Stimulated activated CD4-positive, alpha-beta T cell treated with anti-CD3 and anti-CD28 coated beads, Interleukin-12 subunit alpha, Interleukin-12 subunit beta, amount 100 ng/mL, for 24 hours (primary cell): ENCODE data around the gene URI1.

ENCODE experiments used
- DNase-seq, 2 experiments: peaks; one replicate each; pipeline ENCODE4 v3.0.0-alpha.2; 2020; ENCODE audit warnings: low read depth in 2 of 2

Gene URI1

DNA sequence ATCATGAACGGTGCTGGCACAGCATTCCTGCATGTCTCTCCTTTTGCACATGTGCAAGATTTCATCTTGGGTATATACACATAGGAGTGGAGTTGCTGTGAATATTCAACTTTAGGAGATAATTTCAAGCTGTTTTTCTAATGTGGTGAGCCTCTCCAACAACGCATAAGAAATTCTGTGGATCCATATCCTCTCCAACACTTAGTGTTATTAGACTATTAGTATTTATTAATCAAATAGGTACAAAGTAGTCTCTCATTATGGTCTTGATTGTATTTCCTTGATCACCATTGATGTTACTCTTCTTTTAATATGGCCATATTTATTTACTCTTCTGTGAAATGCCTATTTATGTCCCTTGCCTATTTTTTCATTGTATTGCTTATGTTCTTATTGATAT is 114.5 kb downstream of the URI1 start:
- no peak for DNase-seq

DNA sequence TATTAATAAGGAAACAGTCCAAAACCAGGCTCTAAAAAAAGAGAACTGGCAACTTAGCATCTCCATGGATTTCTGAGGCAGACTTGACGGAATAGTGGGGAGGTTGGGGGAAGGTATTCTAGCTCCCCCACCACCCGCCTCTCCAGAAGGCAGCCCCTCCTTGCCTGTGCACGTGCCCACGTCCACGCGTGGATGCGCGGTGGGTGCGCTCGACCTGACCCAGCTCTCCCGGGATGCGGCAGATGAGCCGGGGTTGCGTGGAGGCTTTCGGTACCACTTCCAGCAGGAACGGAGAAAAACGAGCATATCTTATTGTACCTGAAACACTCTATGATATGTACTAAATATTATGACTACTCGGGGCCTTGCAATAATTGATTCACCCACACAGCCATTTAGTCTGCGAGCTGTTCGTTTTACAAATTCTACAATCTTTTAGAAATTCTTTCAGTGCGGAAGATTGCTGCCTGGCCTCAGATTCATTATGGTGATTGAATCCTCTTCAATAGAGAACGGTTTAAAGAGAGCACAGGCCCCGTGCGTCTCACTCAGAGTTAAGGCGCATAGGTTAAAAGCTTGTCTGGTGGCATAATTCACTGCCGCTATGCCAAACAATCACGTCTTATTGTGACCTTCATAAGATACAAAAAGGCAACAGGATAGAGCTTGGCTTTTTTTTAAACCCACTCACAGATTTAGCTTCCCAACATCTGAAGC is 117.9 kb downstream of the URI1 start:
- no peak for DNase-seq

DNA sequence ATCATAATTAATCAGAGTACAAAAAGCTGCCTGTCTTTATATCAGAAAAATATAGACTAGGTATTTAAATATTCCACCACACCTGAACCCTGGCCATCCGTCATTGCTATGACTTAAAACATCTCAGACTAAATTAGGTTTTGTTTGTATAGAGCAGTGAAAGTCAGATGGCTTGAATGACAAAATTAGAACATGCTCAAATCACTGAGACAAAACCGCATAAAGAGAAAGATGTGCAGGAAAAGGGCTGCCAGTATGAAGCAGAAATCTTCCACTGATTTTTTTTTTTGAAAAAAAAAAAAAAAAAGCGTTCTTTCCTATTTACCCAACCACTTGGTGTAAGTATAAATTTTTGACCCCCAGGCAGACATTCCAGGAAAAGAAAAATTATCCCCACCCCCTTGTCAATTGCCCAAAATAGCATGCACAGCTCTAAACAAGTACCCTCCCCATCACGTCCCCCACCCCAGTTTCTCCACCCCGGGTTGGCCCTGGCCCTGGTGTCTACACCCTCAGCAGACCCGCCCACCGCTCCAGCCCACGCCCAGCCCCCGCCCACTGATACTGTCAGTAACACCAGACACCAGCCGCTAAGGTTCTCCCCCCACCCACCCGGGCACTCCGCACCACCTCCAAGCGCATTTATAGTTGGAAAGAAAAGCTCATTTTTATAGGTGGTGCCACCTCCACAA is 118.6 kb downstream of the URI1 start:
- no peak for DNase-seq

DNA sequence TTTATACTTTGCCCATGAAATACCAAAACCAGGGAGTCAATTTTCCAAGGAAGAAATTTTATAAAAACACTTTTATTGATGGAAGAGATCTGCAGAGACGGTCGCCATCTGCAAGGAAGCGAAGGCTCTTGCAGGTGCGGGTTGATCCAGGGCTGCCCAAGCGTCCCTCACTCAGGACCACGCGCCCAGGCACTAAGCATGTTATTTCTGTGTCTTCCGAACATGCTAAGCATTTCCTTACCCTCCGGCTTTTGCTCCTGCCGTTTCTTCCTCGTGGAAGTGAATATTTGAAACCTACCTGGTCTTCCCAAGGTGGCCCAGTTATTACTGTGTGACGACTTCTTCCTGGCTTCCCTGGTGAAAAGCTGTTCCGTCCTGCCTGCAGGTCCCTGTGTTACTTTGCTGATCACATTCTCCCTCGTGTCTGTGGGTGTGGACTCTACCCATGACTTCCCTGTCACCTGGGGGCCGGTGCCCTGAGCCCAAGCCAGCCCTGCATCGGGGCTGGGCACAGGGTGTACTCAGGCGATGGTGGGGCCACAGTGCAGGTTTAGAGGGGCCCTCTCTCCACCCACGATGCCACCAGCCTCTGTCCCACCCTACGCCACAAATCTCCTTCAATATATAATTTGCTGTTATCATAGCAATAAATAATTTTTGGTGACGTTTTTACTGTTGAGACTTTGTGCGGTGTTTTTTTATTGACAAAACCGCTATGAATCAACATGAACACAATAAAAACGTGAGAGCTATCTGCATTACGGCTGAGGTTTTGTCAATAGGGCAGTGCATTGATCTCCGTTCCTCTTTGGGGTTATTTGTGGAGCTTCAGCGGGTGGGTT is 119.4 kb downstream of the URI1 start:
- no peak for DNase-seq

DNA sequence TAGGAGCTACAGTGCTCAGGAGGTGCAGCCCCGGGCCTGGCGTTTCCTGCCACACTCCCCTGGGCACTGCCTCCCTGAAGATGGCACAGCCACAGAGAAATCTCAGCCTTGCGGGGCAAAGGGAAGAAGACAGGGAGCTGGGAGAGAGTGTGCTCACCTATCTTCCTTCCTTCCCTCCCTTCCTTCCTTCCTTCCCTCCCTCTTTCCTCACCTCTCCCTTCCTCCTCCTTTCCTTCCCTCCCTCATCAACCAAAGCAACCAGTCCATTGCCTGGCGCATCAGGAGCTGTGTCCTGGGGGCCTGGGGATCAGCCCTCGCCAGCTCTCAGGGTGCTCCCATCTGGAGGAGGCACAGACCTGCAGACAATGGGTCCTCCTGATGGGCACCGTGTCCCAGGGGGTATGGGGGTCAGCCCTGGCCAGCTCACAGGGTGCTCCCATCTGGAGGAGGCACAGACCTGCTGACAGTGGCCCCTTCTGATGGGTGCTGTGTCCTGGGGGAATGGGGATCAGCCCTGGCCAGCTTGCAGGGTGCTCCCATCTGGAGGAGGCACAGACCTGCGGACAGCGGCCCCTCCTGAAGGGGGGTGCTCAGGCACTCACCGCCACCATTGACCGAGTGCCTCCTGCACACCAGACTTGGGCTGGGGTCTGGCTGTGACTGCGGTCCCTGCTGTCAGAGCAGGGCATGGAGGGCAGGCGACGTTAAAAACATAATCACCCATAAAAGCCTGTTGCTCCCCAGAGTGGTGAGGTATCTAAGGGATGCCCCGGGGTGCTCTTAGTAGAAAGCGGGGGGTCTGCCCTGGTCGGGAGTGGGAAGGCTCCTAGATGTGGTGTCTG is 120.2 kb downstream of the URI1 start:
- DNase-seq, result no peak

DNA sequence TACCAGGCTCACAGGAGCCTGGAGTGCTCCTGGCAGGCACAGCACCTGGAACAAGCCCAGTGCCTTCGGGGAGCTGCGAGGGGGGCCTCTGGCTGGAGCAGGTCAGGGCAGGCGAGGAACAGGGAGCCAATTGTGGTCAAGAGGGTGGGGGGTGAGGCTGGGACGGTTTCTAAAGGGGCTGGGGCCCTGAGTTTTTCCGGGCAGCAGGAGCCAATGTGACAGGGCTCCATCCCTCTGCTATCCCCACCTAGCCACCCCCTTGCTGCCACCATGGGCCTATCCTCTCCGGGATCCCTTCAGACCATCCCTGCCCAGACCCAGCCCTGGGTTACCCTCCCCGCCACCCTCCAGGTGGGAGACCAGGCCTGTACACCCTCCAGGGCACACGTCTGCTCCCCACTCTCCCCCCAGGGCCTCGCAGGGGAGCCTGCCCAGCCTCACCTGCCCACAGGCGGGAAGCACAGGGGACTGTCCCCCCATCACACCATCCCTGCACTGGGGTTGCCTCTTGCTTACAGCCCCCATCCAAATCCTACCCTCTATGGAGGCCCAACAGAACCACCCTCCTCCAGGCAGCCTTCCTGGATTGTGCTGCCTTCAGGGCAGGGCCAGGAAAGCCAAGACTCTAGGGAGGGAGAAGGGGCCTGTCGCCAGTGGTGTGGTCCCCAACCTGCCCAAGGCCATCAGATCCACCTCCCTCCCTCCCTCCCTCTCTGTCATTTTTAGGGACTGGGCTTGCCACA is 121.0 kb downstream of the URI1 start:
- DNase-seq, result no peak

DNA sequence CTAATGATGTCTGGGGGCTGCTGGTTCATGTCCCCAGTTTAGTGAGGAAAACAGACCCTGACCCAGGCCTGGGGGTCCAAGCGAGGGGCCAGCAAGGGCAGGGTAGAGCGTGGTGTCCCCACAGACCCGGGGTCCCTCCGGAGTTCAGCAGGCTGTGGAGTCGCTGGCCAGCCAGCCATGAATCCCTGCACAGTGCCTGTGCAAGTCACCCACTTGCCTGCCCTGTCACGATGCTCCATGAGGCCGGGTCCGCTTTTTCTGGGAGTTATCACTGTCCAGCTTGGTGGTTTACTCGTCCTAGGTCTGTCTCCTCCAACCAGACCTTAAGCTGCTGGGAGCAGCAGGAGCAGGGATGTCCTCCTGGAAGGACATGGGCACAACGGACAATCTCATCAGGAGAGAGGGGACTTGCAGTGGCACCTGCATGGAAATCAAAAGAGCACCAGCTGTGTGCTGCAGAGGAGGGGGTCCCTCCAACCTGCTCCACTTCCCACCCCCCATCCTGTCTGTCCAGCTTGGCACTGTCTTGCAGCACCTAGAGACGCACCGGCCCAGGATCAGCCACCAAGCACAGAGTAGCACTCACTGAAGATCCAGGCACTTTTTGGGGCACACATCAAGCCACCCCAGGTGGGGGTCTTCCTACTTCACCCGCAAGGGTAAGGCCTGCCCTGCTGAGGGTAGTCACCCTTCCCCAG is 121.8 kb downstream of the URI1 start:
- DNase-seq, result no peak

DNA sequence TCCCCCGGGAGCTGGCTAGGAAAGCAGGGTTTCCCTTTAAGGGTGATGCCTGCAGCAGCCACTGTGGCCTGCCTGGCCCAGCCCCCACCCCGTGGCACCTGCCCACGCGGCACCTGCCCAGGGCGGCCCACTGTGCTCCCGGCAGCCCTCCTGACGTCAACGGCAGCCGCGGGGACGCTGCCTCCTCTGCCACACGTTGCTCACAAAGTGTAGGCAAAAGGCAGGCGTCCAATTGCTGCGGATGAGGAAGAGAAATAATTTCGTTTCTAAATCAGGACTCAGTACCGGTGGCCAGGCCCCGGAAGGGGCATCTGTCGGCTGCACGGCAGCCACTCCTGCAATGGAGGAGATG is 122.3 kb downstream of the URI1 start:
- no peak for DNase-seq

DNA sequence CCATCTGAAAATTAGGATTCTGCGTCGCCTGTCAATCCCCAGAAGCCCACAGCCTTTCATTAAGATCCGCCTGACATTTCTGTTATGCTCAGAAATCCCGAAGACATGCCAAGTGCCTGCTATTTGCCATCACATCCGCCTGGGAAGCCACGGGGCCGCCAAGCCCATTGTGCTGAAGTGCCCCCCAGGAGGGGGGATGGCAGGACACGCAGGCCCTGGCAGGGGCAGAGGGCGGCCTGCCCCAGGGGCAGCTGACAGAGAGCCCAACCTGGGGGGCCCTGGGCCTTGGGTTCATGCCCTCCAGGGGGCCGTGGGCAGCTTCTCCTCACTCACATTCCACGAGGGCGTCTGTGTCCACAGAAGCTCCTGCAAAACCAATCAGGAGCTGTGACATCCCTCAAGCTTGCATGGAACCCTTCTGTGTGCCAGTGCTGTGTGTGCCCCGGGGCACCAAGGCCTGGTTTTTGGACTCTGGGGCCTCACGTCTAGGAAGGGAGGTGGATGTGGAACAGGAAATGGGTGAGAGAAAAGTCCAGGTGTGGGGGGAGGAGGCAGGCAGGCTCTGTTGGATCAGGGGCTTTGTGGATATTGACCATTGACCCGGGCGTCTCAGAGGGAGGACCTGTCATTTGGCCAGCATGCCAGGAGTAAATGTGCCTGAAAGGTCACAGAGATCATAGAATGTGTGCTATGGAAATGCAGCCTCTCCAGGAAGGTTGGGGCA is 122.9 kb downstream of the URI1 start:
- DNase-seq, result no peak

DNA sequence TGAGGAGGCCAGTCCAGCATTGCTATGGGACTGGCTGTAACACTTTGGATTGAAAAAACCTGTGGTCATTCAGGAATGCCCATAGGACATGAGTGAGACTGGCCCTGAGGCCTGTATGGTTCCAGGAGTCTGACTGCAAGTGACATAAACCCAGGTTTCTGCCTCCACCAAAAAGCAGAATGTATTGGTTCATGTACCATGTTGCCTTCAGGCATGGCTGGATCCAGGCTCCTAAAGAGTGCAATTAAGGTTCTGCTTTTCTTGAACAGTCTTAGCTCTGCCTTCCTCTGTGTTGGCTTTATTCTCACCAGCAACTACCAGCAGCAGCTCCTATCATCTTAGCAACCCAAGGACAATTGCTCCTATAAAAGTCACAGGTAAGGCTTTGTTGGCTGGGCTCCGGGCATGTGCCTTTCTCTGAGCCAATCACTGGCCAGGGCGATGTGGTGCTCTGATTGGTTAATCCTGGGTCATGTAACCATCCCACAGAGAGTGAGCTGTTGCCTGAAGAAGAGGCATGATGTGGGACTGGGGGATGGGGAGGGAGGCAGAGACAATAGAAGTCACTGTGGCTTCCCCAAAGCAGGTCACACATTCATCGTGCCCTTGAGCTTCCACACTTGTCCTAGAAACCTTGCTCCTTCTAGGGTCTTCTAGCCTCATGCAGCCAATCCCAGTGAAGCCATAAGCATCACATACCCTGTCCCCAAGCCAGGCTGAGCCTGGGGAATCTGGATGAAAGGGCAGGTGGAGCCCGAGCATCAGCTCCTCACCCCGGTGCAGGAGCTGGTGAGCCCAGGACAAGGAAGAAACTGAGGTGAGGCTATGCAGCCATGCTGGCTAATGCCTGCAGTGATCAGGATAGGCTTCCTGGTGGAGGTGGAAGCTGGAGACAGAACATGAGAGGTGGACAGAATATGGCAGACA is 123.9 kb downstream of the URI1 start:
- no peak for DNase-seq
